ENCODE data around the gene ZIC5. TPM values are rescaled to one million over a fixed set of nuclear protein-coding genes. Genes with fewer than 3 reads are reported as not detected.

Gene ZIC5
- total and polyA plus RNA-seq, 11 donors, result not detected

GRCh38 chr13:99994638-99995020 lies 23.1 kb upstream of the ZIC5 start:
- intact Hi-C loops (cut with DNase I), result no loop called here
- no peak for ATAC-seq

DNA sequence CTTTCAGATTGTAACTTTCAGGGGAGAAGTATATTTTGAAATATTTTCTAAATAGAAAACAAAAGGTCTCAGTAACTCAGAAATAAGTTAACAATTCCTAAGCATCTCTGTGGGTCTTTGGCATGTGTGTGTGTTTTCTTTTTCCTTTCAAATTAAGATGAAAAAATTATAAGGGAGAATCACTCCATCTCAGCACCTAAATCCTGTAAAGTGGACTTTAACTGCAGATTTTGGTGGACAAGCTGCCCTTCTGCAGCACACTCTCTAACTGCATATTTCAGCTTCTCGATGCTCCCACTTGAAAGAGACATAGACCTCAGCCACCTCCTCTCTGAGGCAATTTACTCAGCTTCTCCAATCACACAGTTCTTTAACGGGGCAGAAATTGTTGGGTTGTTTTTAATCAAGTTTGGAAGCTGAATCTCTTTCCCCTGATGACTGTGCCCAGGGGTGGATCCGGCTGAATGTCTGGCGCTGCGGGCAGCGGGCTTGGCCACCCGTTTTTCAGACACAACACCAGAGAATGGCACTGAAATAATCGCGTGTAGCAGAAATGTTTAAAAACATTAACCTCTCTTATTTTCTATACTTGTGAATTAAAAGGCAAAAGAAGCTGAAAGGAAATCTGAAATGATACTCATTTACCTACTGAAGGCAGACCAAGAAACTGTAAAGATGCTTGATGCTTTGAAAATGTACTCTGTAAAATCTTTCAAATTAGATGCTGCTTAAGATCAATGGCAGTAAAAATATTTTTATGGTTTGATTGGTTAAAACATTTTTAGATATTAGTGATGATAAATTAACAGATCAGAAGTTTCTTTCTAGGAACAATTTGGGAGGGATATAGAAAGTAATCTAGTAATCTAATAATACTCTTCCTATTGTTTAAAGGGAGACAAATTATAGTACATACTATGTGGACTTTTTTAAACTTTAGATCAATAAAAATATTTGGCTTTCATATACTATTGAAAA lies 22.4 kb upstream of the ZIC5 start:
- Histone ChIP-seq H3K4me1 (peaks cover 0 to 27% (median 0%) of the 10 kb centered on the region in 12 donors), H3K9me3 (no peaks in the 10 kb centered on the region), H3K36me3 (no peaks in the 10 kb centered on the region), H3K27ac (no peak overlapping the region), H3K27me3 (peaks cover 86 to 100% (median 99%) of the 10 kb centered on the region in 9 donors), H3K4me3 (no peak overlapping the region)
- no peak for DNase-seq
- WGBS, 4 donors, result 9 to 15% (median 10%) methylated on average over 9 of the region's 9 CpGs
- intact Hi-C loops (cut with DNase I), result no loop called here
- no peak for TF ChIP-seq CTCF (IDR thresholded peaks at IDR 0.05)
- no peak for TF ChIP-seq POLR2A (IDR thresholded peaks at IDR 0.05)
- ATAC-seq, result no peak

More at GRCh38 chr13:99994638-99995020, 23.1 kb upstream of the ZIC5 start:
- no peak for DNase-seq
- H3K27ac ChIP-seq, result no peak overlapping the region
- H3K9me3 ChIP-seq, result no peaks in the 10 kb centered on the region
- 10 to 33% (median 19%) methylated on average over 1 of the region's 1 CpG for WGBS, 4 donors
- no peak for TF ChIP-seq CTCF (IDR thresholded peaks at IDR 0.05)
- TF ChIP-seq POLR2A (IDR thresholded peaks at IDR 0.05), result no peak
- peaks cover 79 to 100% (median 98%) of the 10 kb centered on the region in 9 donors for H3K27me3 ChIP-seq
- no peak overlapping the region for H3K4me3 ChIP-seq
- H3K36me3 ChIP-seq, result no peaks in the 10 kb centered on the region
- H3K4me1 ChIP-seq, result peaks cover 0 to 20% (median 0%) of the 10 kb centered on the region in 12 donors

DNA sequence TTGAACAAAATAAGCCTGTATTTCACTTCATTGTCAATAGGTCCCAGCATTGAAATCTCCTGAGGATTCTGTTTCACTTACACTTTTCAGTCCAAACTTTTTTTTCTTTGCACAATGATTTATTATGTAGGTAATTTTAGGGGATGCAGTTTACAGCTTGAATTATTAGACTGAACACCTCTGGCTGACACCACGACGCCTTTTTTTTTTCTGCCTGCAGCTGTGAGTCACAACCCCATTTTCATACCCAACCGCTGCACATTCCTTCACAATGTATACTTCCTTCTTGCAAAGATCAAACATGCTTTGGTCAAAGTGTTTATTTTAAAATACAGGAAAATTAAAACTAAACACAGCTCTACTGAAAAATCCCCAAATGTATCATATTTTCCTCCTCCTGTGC lies 21.4 kb upstream of the ZIC5 start:
- no peaks in the 10 kb centered on the region for H3K9me3 ChIP-seq
- 6 to 13% (median 11%) methylated on average over 3 of the region's 3 CpGs for WGBS, 4 donors
- H3K27me3 ChIP-seq, result peaks cover 89 to 100% (median 100%) of the 10 kb centered on the region in 9 donors
- H3K36me3 ChIP-seq, result no peaks in the 10 kb centered on the region
- no peak overlapping the region for H3K27ac ChIP-seq
- no peak for TF ChIP-seq POLR2A (IDR thresholded peaks at IDR 0.05)
- no peak for TF ChIP-seq CTCF (IDR thresholded peaks at IDR 0.05)
- intact Hi-C loops (cut with DNase I), result no loop called here
- no peak overlapping the region for H3K4me3 ChIP-seq
- ATAC-seq (no peak), DNase-seq (no peak)
- H3K4me1 ChIP-seq, result peaks cover 0 to 28% (median 0%) of the 10 kb centered on the region in 12 donors
